GM12878 (cell line): ENCODE data around the gene TSHZ1. TPM values are rescaled to one million over a fixed set of nuclear protein-coding genes. Genes with fewer than 3 reads are reported as not detected.

ENCODE experiments used
- ATAC-seq: fragments of 200-7000 bp; cut with Tn5 transposase; 3 replicates; pipeline ENCODE4 v1.9.1; 2020; ENCODE audit warnings: mild to moderate bottlenecking, moderate library complexity
- BruUV-seq: library from RNA; stranded (reverse); fragments of 400-500 nt; replicated peaks from 2 replicates; lab custom pipeline; 2021; lab: Mats Ljungman, UMichigan
- CTCF ChIA-PET: fragments of 300-600 bp; sonication (Branson Sonifier 250); formaldehyde crosslinking; extraction: SDS; loops from one replicate; lab custom pipeline; 2021; ENCODE audit warnings: inconsistent platforms; lab: Yijun Ruan, JAX
- POLR2A ChIA-PET: fragments of 350-600 bp; formaldehyde crosslinking; extraction: SDS; loops from one replicate; lab custom pipeline; 2021; ENCODE audit warnings: inconsistent platforms; lab: Charles Lee
- RAD21 ChIA-PET: fragments of 300-600 bp; sonication (Branson Sonifier 250); formaldehyde crosslinking; loops from one replicate; lab custom pipeline; 2023; ENCODE audit warnings: antibody characterized with exemption; ENCODE audit not compliant: unreplicated experiment; lab: Charles Lee
- SMC1A ChIA-PET: fragments of 300-600 bp; sonication (Branson Sonifier 250); formaldehyde crosslinking; loops from one replicate; lab custom pipeline; 2023; ENCODE audit not compliant: unreplicated experiment, uncharacterized antibody; lab: Charles Lee
- DNase-seq: peaks from one replicate; pipeline ENCODE4 v3.0.0-alpha.2; 2011; ENCODE audit warnings: low read depth, low spot score
- FAIRE-seq: peaks from 3 replicates; lab custom pipeline; 2011; peaks lifted over from hg19 to GRCh38; lab: Jason Lieb, UNC
- H2AFZ ChIP-seq: 2 replicates; pipeline ENCODE4 v1.6.0; 2011; ENCODE audit warnings: low read depth, low read length, control low read depth; ENCODE audit not compliant: control insufficient read depth
- H3K27ac ChIP-seq: 2 replicates; pipeline ENCODE4 v1.5.1; 2011; ENCODE audit warnings: control low read depth; ENCODE audit not compliant: control insufficient read depth, insufficient read depth
- H3K27me3 ChIP-seq, 2 experiments: replicated peaks in 1 of 2; 2 replicates each; pipeline versions ENCODE4 v1.6.0 to v1.6.1; 2011; ENCODE audit warnings: low read length in 1 of 2; ENCODE audit not compliant: control insufficient read depth in 2 of 2, insufficient read depth in 2 of 2
- H3K36me3 ChIP-seq, 2 experiments: 2 replicates each; pipeline ENCODE4 v1.5.1; 2011; ENCODE audit warnings: low read length in 1 of 2; ENCODE audit not compliant: control insufficient read depth in 2 of 2, insufficient read depth in 2 of 2
- H3K4me1 ChIP-seq: 2 replicates; pipeline ENCODE4 v1.6.1; 2011; ENCODE audit warnings: mild to moderate bottlenecking, low read length, moderate library complexity, mixed read lengths; ENCODE audit not compliant: control insufficient read depth, insufficient read depth
- H3K4me2 ChIP-seq: 2 replicates; pipeline ENCODE4 v1.6.0; 2011; ENCODE audit warnings: control low read depth; ENCODE audit not compliant: control insufficient read depth, insufficient read depth
- H3K4me3 ChIP-seq: fragments of 200-600 bp; sonication (generic); 2 replicates; pipeline ENCODE4 v1.5.1; 2016
- H3K79me2 ChIP-seq: 2 replicates; pipeline ENCODE4 v1.6.0; 2011; ENCODE audit warnings: low read length; ENCODE audit not compliant: control insufficient read depth, insufficient read depth
- H3K9ac ChIP-seq: 2 replicates; pipeline ENCODE4 v1.8.0; 2011; ENCODE audit warnings: low read length, control low read depth, mixed read lengths; ENCODE audit not compliant: control insufficient read depth, insufficient read depth
- H3K9me3 ChIP-seq: replicated peaks from 3 replicates; pipeline ENCODE4 v1.5.1; 2011; ENCODE audit warnings: mild to moderate bottlenecking, low read length; ENCODE audit not compliant: control insufficient read depth, insufficient read depth
- H4K20me1 ChIP-seq: 2 replicates; pipeline ENCODE4 v1.6.0; 2011; ENCODE audit not compliant: control insufficient read depth, insufficient read depth
- MLLT1 ChIP-seq: fragments of 450-650 bp; IDR thresholded peaks from 2 replicates; pipeline ENCODE4 v1.6.1; 2016; ENCODE audit warnings: mild to moderate bottlenecking
- MTA2 ChIP-seq: fragments of 450-650 bp; IDR thresholded peaks from 2 replicates; pipeline ENCODE4 v1.6.1; 2016; ENCODE audit warnings: low read depth, mild to moderate bottlenecking, moderate library complexity
- RAD21 ChIP-seq: IDR thresholded peaks from 2 replicates; pipeline ENCODE4 v1.6.1; 2011; ENCODE audit warnings: mild to moderate bottlenecking, low read depth, low read length, moderate library complexity; ENCODE audit not compliant: insufficient read depth
- WGBS: methylation state at CpG from one replicate; pipeline ENCODE4 v1.1.6; 2016; ENCODE audit warnings: low lambda C conversion rate; ENCODE audit not compliant: insufficient replicate concordance, insufficient coverage; ENCODE audit errors: missing lambda C conversion rate; 5-methylcytosine and 5-hydroxymethylcytosine counted together
- in situ Hi-C: fragments of 300-500 bp; cut with MboI; formaldehyde crosslinking; loops from 9 replicates; pipeline ENCODE4 v1.14.3; 2018; ENCODE audit warnings: mixed read lengths
- intact Hi-C: fragments of 100-400 bp; cut with micrococcal nuclease; formaldehyde crosslinking; loops from one replicate; pipeline ENCODE4 v1.14.2; 2022; ENCODE audit not compliant: unreplicated experiment
- polyA plus RNA-seq, 11 experiments: library from polyadenylated mRNA; depleted of rRNA in 4 of 11; unstranded in 6 of 11; stranded (reverse) in 5 of 11; fragments of >200 nt; fragmentation: Nextera tagmentation in 4 of 11; fragmentation: Illumina TruSeq in 1 of 11; extraction: Ambion mirVana in 4 of 11; extraction: Trizol in 1 of 11; gene quantifications; 1 replicate in 1 of 11; 2 replicates in 10 of 11; pipeline versions ENCODE4 v1.2.1 to v1.2.3, GENCODE V29; 2011 to 2016; ENCODE audit warnings: inconsistent platforms in 2 of 11, missing spikeins in 2 of 11, low read depth in 1 of 11
- total RNA-seq, 4 experiments: library from RNA; depleted of rRNA in 3 of 4; stranded (reverse); fragments of >200 nt in 3 of 4; fragmentation: Illumina TruSeq in 1 of 4; extraction: Trizol in 1 of 4; gene quantifications; 2 replicates each; pipeline versions ENCODE4 v1.2.1 to v1.2.3, GENCODE V29; 2013 to 2021

Gene TSHZ1
- total and polyA plus RNA-seq, 10 of the 15 experiments (the other 5 are each of a cell fraction or from before 2014, with no cell fraction given), result 2.2 to 15.2 (median 5.1) TPM

- Histone ChIP-seq H3K27me3 (no peaks in the 10 kb centered on the region), H2AFZ (no peak overlapping the region), H3K4me1 (peaks cover 10% of the 10 kb centered on the region; the same call in 1 of the 2 replicates), H3K79me2 (peaks cover 35% of the 10 kb centered on the region), H3K9me3 (no peaks in the 10 kb centered on the region), H4K20me1 (no peaks in the 10 kb centered on the region)
- FAIRE-seq (no peak), ATAC-seq (no peak)
- ChIA-PET RAD21 (interaction anchor here (0.6 kb wide), 1 partner anchor 421 kb away, joined by 3 read pairs; no protein-coding TSS in a partner anchor), POLR2A (interaction anchor here (1.0 kb wide), 1 partner anchor 121 kb away, joined by 5 read pairs; no protein-coding TSS in a partner anchor)
- WGBS, result 95% methylated on average over 12 of the region's 12 CpGs
- TF ChIP-seq MLLT1 (peak; percentile 77; the same call in 1 of the 2 replicates), RAD21 (no peak), MTA2 (0 out of 2 replicates have a peak, but pooled peaks have one; percentile 15)
- TF ChIP-seq, all 136 proteins: peak for 2
- intact Hi-C loops (loop anchor here (5.0 kb wide), 3 partner anchors 47 to 618 kb away; partner anchors contain the start of gene ZNF407), in situ Hi-C loops (loop anchor here (25.0 kb wide), 1 partner anchor 1897 kb away; no protein-coding TSS in a partner anchor)
- Histone ChIP-seq H3K9ac (no peak overlapping the region), H3K36me3 (no peaks in the 10 kb centered on the region), H3K4me3 (no peak overlapping the region), H3K27ac (no peak overlapping the region), H3K4me2 (peak overlapping the region; percentile 26; the same call in 1 of the 2 replicates)
- DNase-seq, result no peak
- no TSS peak for BruUV-seq
- ChIA-PET SMC1A (interaction anchor here (0.8 to 1.9 kb wide), 5 partner anchors 9 to 49 kb away, joined by 3 to 5 read pairs (median 3); no protein-coding TSS in a partner anchor), CTCF (interaction anchor here (1.5 kb wide), 1 partner anchor 565 kb away, joined by 4 read pairs; no protein-coding TSS in a partner anchor)
Measured at GRCh38 chr18:75214766-75215510, 4.3 kb downstream of the TSHZ1 start.
